Activated CD8-positive, alpha-beta memory T cell treated with anti-CD3 and anti-CD28 coated beads, Interleukin-2, amount 50 U/mL, for 1 hour (primary cell): ENCODE results near the gene EPS8.

Experiments
- DNase-seq: peaks from one replicate; pipeline ENCODE4 v3.0.0-alpha.2; 2020; ENCODE audit errors: extremely low read depth

Gene EPS8

GRCh38 chr12:15690320-15690719 lies 98.9 kb downstream of the EPS8 start:
- no peak for DNase-seq

GRCh38 chr12:15689751-15690191 lies 99.4 kb downstream of the EPS8 start:
- DNase-seq, result no peak

GRCh38 chr12:15688838-15689625 lies 100.2 kb downstream of the EPS8 start:
- DNase-seq, result no peak

- no peak for DNase-seq
Observed at GRCh38 chr12:15688202-15688736, 100.9 kb downstream of the EPS8 start.

GRCh38 chr12:15687583-15687982 lies 101.6 kb downstream of the EPS8 start:
- no peak for DNase-seq

- DNase-seq, result no peak
Observed at GRCh38 chr12:15684896-15685658, 104.1 kb downstream of the EPS8 start.

GRCh38 chr12:15682826-15683225 lies 106.4 kb downstream of the EPS8 start:
- no peak for DNase-seq

- DNase-seq, result no peak
Observed at GRCh38 chr12:15679151-15679550, 110.0 kb downstream of the EPS8 start.

- DNase-seq, result no peak
Observed at GRCh38 chr12:15677726-15678201, 111.4 kb downstream of the EPS8 start.

- DNase-seq, result no peak
Observed at GRCh38 chr12:15677228-15677627, 112.0 kb downstream of the EPS8 start.

GRCh38 chr12:15672671-15673270 lies 116.4 kb downstream of the EPS8 start:
- DNase-seq, result no peak

GRCh38 chr12:15670756-15671155 lies 118.4 kb downstream of the EPS8 start:
- DNase-seq, result no peak

- no peak for DNase-seq
Observed at GRCh38 chr12:15669256-15669948, 119.8 kb downstream of the EPS8 start.

- DNase-seq, result no peak
Observed at GRCh38 chr12:15664491-15664890, 124.7 kb downstream of the EPS8 start.

GRCh38 chr12:15662983-15663659 lies 126.1 kb downstream of the EPS8 start:
- no peak for DNase-seq

- no peak for DNase-seq
Observed at GRCh38 chr12:15662303-15662980, 126.7 kb downstream of the EPS8 start.

GRCh38 chr12:15651371-15651770 lies 137.8 kb downstream of the EPS8 start:
- no peak for DNase-seq

GRCh38 chr12:15650399-15651128 lies 138.6 kb downstream of the EPS8 start:
- DNase-seq, result no peak

GRCh38 chr12:15649347-15649746 lies 139.8 kb downstream of the EPS8 start:
- no peak for DNase-seq

GRCh38 chr12:15648558-15648957 lies 140.6 kb downstream of the EPS8 start:
- DNase-seq, result no peak
